Mammary epithelial cell (primary cell): ENCODE data around the gene GRIN2C.

Source experiments
- CTCF ChIP-seq, 2 donors: IDR thresholded peaks in 1 of 2; conservative IDR thresholded peaks in 1 of 2; 2 replicates each; pipeline ENCODE4 v1.5.1; 2011 to 2012; ENCODE audit warnings: inconsistent platforms in 2 of 2, low read length in 2 of 2, mild to moderate bottlenecking in 2 of 2, control low read depth in 1 of 2, low read depth in 1 of 2; ENCODE audit not compliant: insufficient read depth in 1 of 2; ENCODE audit errors: extremely low read depth in 1 of 2
- EZH2 ChIP-seq: IDR thresholded peaks from 2 replicates; pipeline ENCODE4 v1.6.1; 2012; ENCODE audit warnings: low read length, inconsistent platforms, borderline replicate concordance

- no peak for TF ChIP-seq CTCF (conservative IDR thresholded peaks at IDR 0.05 in 1 of 2, IDR thresholded peaks at IDR 0.05 in 1 of 2; ENCODE audit: extremely low read depth in 1 of 2, insufficient read depth in 1 of 2, low read depth in 1 of 2, low read length in 2 of 2)
- TF ChIP-seq EZH2: peak; percentile 85
These were observed 2.0 kb upstream of the GRIN2C start for GRCh38 chr17:74861662-74862107.
